HG03045 (cell line): ENCODE measurements around the gene FBXO11.
"Not testable (repeated sequence)": the region's sequence is repeated elsewhere in the genome, so short reads cannot be mapped to it uniquely, and the experiment has no call there.

Experiments used
- ATAC-seq: cut with Tn5 transposase; IDR thresholded peaks from one replicate; pipeline ENCODE4 v1.9.1; 2021; ENCODE audit warnings: mild to moderate bottlenecking, moderate library complexity; ENCODE audit not compliant: unreplicated experiment

FBXO11 gene

DNA sequence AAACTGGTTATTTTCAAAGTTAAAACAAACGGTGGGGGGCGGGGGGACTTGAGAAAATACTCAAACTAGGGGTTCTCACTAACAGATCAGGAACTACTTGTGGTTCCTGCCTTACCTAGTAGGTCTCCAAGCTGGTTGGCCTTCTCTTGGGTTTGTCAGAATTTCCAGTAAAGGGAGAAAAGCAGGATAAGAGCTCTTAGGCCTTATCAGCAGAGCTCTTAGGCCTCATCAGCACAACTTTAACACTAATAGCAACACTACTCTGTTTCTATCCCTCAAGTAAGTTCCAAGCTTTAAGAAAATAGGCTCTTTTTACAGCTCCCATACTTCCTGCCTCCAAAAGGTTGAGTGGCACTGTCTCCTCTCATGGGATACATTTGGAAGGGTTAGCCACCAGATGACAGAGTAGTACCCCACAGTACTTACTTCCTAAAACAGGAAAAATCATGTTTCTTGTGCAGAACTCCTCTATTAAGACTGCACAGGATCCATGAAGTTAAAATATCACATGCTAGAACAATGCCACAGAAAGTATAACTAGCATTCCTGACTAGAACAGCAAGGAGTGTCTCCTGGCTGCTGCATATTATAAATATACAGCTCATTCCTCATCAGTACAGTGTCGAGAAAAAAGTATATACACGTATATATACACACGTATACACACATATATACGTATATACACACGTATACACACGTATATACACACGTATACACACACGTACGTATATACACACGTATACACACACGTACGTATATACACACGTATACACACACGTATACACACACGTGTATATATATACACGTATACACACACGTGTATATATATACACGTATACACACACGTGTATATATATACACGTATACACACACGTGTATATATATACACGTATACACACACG lies 6.1 kb downstream of the FBXO11 start:
- no peak for ATAC-seq

DNA sequence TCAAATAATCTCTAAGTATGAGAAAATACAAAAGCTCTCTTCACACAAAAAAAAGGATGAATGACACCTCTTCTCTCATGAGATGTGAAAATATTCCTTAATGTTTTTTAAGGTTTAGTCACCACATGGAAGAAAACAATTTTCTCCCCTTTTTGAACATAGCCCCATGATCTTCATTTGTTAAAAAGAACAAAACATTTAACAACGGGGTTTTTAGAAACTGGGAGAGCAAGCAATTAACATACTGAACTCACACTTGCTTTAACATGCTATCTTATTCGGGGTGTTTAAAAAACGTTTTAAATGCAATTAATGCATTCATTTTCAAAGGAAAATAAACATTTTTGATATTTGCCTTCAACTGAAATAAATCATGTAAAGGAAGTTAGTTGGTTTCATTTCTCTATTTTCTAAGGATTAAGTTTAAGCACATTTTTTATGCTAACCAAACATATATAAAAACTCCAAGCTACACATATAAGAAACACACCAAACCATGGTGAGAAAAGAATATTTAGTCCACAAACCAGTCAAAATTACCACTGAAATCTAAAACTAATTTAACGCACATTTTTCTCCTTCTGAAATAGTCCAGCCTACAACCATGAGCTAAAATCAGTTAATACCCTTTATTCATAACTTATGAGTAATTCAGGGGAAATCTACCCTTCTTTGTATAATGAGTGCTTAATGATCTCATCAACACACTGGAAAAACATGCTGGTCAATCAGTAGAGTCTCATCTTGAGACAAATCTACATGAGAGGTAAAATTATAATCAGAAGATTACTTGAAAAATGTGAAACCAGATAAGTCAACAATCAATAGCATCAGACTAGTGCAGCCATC lies 8.2 kb downstream of the FBXO11 start:
- no peak for ATAC-seq

DNA sequence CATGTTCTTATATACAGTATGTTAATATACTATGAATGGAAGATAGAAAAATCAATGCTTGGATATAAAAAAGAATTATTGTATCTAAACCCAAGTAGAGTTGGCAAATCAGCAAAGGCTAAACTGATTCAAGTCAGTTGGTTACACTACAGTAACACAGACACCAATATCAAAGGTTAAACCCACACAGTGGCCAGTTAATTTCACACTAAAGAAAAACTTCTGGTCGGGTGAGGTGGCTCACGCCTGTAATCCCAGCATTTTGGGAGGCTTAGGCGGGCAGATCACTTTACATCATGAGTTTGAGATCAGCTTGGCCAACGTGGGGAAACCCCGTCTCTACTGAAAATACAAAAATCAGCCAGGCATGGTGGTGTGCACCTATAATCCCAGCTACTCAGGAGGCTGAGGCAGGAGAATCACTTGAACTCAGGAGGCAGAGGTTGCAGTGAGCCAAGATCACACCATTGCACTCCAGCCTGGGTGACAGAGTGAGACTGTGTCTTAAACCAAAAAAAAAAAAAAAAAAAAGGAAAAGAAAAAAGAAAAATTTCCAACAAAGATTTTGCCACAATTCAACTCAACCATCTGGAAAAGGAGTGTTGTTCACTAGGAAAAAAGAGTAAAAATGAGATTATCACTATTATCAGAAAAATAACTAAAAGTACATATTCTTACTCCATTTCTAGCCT lies 9.0 kb downstream of the FBXO11 start:
- not testable (repeated sequence) for ATAC-seq

DNA sequence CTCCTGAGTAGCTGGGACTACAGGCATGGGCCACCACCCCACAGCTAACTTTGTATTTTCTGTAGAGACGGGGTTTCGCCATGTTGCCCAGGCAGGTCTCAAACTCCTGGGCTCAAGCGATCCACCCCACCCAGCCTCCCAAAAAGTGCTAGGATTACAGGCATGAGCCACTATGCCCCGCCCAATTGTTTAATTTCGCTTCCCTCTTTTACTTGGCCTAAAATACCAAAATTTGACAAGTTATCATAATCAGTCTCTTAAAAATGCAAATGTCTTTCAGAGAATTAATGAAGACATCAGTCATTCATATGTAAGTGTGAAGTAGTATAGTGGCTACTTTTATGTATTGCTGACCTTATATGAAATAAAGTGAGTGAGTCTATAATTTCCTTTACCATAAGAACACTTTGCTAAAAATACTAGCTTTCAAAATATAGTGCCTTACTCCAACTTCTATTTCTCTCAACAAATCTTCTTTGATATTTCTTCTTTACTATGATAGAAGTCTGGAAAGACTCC lies 9.8 kb downstream of the FBXO11 start:
- ATAC-seq: no peak

- no peak for ATAC-seq
These were observed 12.5 kb downstream of the FBXO11 start for GRCh38 chr2:47893771-47894170.

DNA sequence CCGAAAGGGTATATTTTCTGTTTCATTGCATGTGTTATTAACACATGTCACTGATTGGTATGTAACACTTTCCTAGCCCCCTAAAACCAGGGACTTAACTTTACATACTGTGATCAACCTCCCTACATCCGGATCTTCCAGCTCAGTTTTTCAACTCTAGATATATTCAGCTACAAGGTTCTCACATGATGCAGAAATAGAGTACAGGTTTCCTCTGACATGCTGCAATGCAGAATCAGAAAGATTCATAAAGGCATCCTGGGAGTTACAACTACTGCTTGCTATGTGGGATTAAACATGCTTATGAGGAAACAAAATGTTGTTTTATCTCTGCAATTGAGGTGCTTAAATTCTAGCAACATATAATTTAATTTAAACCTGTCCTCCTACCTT lies 14.0 kb downstream of the FBXO11 start:
- ATAC-seq: no peak

DNA sequence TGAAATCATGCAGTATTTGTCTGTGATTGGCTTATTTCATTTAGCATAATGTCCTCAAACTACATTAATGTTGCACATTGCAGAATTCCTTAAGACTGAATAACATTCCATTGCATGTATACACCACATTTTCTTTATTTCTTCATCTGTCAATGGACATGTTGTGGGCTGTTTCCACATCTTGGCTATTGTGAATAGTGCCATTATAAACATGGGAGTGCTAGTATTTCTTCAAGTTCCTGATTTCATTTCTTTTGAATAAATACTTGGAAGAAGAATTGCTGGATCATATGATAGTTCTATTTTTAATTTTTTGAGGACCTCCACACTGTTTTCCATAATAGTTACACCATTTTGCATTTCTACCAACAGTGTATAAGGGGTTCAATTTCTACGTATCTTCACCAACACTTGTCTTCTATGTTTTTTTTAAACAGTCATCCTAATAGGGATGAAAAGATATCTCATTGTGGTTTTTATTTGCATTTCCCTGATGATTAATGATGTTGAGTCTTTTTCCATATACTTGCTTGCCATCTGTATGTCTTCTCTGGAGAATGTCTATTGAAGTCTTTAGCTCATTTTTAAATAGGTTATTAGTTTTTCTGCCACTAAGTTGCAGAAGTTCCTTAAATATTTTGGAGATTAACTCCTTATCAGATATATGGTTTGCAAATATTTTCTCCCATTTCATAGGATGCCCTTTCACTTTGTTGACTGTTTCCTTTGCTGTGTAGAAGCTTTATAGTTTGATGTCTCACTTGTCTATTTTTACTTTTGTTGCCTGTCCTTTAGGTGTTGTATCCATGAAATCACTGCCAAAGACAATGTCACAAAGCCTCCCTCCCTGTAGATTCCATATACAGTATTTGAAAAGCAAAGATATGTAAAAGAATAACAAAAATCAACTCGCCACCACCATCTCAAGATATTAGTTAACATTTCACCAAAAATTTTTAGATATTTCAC lies 14.6 kb downstream of the FBXO11 start:
- ATAC-seq: no peak

GRCh38 chr2:47890711-47891368 lies 15.5 kb downstream of the FBXO11 start:
- ATAC-seq: no peak

- no peak for ATAC-seq
These were observed 17.6 kb downstream of the FBXO11 start for GRCh38 chr2:47888581-47889280.

DNA sequence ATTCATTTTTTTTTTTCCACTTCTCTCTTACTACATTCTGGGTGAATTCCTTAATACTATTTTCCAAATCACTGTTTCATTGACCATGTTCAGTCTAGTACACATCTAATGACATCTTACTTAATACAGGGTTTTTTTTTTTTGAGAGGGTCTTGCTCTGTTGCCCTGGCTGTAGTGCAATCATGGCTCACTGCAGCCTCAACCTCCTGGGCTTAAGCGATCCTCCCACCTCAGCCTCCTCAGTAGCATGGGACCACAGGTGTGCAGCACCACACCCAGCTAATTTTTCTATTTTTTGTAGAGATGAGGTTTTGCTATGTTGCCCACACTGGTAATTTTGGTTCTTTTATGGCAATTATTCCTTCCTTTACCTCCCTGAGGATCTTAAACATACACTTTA lies 29.4 kb downstream of the FBXO11 start:
- ATAC-seq: no peak

DNA sequence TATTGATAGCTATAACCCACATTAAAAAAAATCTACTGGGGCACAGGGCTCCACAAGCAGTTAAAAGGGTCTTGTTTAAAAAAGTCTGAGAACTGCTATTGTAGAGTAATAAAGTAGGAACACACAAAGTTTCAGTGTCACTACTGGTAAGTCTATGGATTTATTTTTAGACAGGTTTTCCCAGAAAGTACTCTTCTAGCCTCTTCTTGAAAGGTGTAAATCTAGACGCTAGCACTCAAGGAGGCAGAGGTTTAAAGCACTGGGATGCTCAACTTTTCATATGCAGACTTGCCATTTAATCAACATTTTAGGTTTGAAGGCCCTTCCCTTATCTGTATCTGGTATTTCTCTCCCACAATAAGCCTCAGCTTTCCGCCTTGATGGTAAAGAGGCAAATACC lies 33.4 kb downstream of the FBXO11 start:
- ATAC-seq: no peak

GRCh38 chr2:47870641-47871540 lies 35.4 kb downstream of the FBXO11 start:
- no peak for ATAC-seq

DNA sequence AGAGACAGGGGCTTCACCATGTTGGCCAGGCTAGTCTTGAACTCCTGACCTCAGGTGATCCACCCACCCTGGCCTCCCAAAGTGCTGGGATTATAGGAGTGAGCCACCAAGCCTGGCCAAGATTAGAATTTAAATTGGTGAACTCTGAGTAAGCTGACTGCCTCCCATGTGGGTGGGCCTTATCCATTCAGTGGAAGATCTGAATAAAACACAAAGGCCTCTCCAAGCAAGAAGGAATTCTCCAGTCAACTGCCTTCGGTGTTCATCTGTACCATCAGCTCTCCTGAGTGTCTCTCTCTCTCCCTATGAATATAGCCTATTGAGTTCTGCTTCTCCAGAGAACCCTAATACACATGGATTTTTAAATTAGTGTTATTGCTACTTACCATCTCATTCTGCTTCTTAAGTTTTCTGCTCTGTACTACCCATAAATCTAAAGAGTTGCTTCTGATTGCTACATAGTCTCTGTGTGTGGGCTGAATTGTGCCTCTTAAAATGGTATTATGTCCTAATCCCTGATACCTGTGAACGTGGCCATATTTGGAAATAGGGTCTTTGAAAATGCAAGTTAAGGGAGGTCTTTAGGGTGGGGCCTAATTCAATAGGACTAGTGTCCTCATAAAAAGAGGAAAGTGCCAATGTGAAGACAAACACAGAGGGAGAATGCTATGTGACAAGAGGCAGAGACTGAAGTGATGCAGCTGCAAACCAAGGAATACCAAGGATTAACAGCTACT lies 36.3 kb downstream of the FBXO11 start:
- ATAC-seq: no peak

DNA sequence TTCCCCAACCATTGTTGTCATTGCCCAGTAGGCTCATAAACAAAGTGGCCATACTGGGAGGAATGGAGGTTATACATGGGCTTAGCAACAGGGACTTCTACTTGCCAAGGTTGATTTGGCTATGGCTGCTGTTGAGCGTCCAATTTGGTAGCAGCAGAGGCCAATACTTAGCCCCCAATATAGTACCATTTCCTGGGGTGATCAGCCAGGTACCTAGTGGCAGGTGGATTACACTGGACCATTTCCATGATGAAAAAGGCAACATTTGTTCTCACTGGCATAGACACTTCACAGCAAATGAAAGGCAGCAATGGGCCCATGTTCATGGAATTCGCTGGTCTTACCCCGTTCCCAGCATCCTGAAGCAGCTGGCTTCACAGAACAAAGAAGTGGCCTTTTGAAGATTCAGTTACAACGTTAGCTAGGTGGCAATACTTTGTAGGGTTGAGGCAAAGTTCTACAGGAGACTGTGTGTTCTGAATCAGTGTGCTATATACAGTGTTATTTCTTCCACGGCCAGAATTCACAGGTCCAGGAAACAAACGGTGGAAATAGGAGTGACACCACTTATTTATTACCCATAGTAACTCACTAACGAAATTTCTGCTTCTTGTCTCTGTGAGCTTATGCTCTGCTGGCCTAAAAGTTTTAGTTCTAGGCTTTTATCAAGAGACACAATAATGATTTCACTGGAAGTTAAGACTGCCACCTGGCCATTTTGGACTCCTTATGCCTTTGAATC lies 37.5 kb downstream of the FBXO11 start:
- no peak for ATAC-seq

GRCh38 chr2:47867205-47867604 lies 39.1 kb downstream of the FBXO11 start:
- no peak for ATAC-seq

DNA sequence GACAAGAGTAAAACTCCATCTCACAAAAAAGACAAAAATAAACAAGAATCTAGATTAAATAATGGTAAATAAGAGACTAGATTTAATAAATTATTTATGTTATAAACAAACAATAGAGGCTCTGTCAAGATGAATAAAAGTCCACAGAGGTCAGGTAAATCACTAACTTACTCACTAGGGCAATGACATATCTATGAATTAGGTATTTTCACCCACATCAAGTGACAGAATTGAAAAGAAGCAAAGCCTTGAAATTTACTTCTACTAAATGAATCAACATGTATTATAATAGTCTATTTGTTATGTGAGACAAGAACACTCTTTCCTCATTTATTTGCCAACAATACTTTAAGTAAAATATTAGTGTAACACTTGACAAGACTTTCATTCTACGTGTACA lies 41.7 kb downstream of the FBXO11 start:
- no peak for ATAC-seq
